ENCODE measurements around the gene PRUNE2.
"Not testable (repeated sequence)": the region's sequence is repeated elsewhere in the genome, so short reads cannot be mapped to it uniquely, and the experiment has no call there.

PRUNE2 gene

GRCh38 chr9:76878933-76879332 lies 27.0 kb downstream of the PRUNE2 start:
- no peak for DNase-seq (ENCODE audit: low spot score in 2 of 2)
- H3K4me1 Mint-ChIP-seq, result no peaks in the 10 kb centered on the region
- H3K4me3 Mint-ChIP-seq, result no peak overlapping the region
- H3K36me3 Mint-ChIP-seq (ENCODE audit: insufficient read depth), result no peaks in the 10 kb centered on the region
- H3K27me3 Mint-ChIP-seq, result peaks cover 14% of the 10 kb centered on the region
- H3K9me3 Mint-ChIP-seq, result no peaks in the 10 kb centered on the region
- no peak for ATAC-seq (replicated peaks; ENCODE audit: extremely low read depth, poor library complexity, severe bottlenecking)
- no peak overlapping the region for H3K27ac Mint-ChIP-seq (ENCODE audit: low read depth)

GRCh38 chr9:76877961-76878360 lies 28.0 kb downstream of the PRUNE2 start:
- no peaks in the 10 kb centered on the region for H3K9me3 Mint-ChIP-seq
- ATAC-seq (replicated peaks; ENCODE audit: extremely low read depth, poor library complexity, severe bottlenecking) (no peak), DNase-seq (ENCODE audit: low spot score in 2 of 2) (no peak)
- peaks cover 21% of the 10 kb centered on the region for H3K27me3 Mint-ChIP-seq
- no peak overlapping the region for H3K27ac Mint-ChIP-seq (ENCODE audit: low read depth)
- no peaks in the 10 kb centered on the region for H3K36me3 Mint-ChIP-seq (ENCODE audit: insufficient read depth)
- H3K4me3 Mint-ChIP-seq, result no peak overlapping the region
- H3K4me1 Mint-ChIP-seq, result no peaks in the 10 kb centered on the region

GRCh38 chr9:76876098-76876497 lies 29.8 kb downstream of the PRUNE2 start:
- H3K27me3 Mint-ChIP-seq, result peaks cover 23% of the 10 kb centered on the region

GRCh38 chr9:76873821-76874220 lies 32.1 kb downstream of the PRUNE2 start:
- DNase-seq (ENCODE audit: low spot score in 2 of 2), result no peak
- Mint-ChIP-seq H3K36me3 (ENCODE audit: insufficient read depth) (no peaks in the 10 kb centered on the region), H3K9me3 (no peaks in the 10 kb centered on the region), H3K4me1 (no peaks in the 10 kb centered on the region), H3K27ac (ENCODE audit: low read depth) (no peak overlapping the region), H3K27me3 (peaks cover 29% of the 10 kb centered on the region), H3K4me3 (no peak overlapping the region)
- no peak for ATAC-seq (replicated peaks; ENCODE audit: extremely low read depth, poor library complexity, severe bottlenecking)

More at GRCh38 chr9:76876098-76876497, 29.8 kb downstream of the PRUNE2 start:
- Mint-ChIP-seq H3K27ac (ENCODE audit: low read depth) (no peak overlapping the region), H3K4me3 (no peak overlapping the region), H3K36me3 (ENCODE audit: insufficient read depth) (no peaks in the 10 kb centered on the region), H3K9me3 (no peaks in the 10 kb centered on the region), H3K4me1 (no peaks in the 10 kb centered on the region)
- DNase-seq (ENCODE audit: low spot score in 2 of 2) (no peak), ATAC-seq (replicated peaks; ENCODE audit: extremely low read depth, poor library complexity, severe bottlenecking) (no peak)

GRCh38 chr9:76873056-76873792 lies 32.7 kb downstream of the PRUNE2 start:
- H3K4me3 Mint-ChIP-seq, result no peak overlapping the region
- H3K4me1 Mint-ChIP-seq, result no peaks in the 10 kb centered on the region
- H3K27me3 Mint-ChIP-seq, result peaks cover 35% of the 10 kb centered on the region
- no peaks in the 10 kb centered on the region for H3K9me3 Mint-ChIP-seq
- H3K36me3 Mint-ChIP-seq (ENCODE audit: insufficient read depth), result no peaks in the 10 kb centered on the region
- no peak for ATAC-seq (replicated peaks; ENCODE audit: extremely low read depth, poor library complexity, severe bottlenecking)
- no peak for DNase-seq (ENCODE audit: low spot score in 2 of 2)
- no peak overlapping the region for H3K27ac Mint-ChIP-seq (ENCODE audit: low read depth)

DNA sequence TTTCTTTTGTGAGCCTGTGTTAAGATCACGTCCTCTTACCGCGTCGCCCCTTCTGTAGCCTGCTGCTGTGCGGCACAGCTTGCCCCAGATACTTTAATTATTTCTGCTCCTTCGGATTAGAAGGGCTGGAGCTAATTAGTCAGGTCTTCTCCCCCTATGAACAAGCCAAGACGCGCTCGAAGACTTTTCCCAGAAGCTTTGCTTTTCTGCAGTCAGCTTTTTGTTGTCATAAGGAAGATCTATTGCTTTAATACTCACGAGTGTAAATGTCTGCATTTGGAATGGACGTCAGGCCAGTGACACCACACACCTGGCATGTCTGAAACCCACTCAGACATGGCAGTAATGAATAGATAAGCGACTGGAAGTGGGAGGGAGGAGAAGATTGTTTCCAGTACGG lies 37.0 kb downstream of the PRUNE2 start:
- ATAC-seq (replicated peaks; ENCODE audit: extremely low read depth, poor library complexity, severe bottlenecking) (no peak), DNase-seq (ENCODE audit: low spot score in 2 of 2) (no peak)
- H3K9me3 Mint-ChIP-seq, result no peaks in the 10 kb centered on the region
- peaks cover 44% of the 10 kb centered on the region for H3K27me3 Mint-ChIP-seq
- no peak overlapping the region for H3K4me3 Mint-ChIP-seq
- H3K27ac Mint-ChIP-seq (ENCODE audit: low read depth), result no peak overlapping the region
- H3K4me1 Mint-ChIP-seq, result no peaks in the 10 kb centered on the region
- no peaks in the 10 kb centered on the region for H3K36me3 Mint-ChIP-seq (ENCODE audit: insufficient read depth)

DNA sequence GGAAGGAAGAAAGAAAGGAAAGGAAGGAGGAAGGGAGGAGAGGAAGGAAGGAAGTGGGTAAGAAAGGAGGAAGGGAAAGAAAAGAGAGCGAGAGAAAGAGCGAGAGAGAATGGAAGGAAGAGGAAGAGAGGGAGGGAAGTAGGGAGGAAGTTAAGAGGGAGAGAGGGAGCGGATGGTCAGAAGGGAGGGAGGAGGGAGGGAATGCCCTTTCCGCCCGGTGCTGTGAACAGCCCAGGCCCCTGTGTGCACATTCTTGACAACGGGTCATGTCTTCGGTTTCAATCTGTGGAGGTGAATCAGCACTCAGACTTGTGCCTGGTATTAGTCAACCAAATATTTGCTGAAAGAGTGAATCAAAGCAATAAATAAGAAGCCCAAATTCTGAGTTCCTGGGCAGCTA lies 39.2 kb downstream of the PRUNE2 start:
- DNase-seq (ENCODE audit: low spot score in 2 of 2), result no peak

DNA sequence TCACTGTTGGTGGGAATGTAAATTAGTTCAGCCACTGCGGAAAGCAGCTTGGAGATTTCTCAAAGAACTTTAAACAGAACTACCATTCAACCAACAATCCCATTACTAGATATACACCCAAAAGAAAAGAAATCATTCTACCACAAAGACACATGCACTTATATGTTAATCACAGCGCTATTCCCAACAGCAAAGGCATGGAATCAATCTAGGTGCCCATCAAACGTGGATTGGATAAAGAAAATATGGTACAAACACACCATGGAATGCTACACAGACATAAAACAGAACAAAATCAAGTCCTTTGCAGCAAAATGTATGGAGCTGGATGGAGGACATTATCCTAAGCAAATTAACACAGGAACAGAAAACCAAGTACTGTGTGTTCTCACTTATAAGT lies 42.1 kb downstream of the PRUNE2 start:
- Mint-ChIP-seq H3K36me3 (ENCODE audit: insufficient read depth) (no peaks in the 10 kb centered on the region), H3K27me3 (peaks cover 29% of the 10 kb centered on the region), H3K27ac (ENCODE audit: low read depth) (no peak overlapping the region), H3K4me1 (no peaks in the 10 kb centered on the region), H3K4me3 (no peak overlapping the region), H3K9me3 (no peaks in the 10 kb centered on the region)
- DNase-seq (ENCODE audit: low spot score in 2 of 2) (no peak), ATAC-seq (replicated peaks; ENCODE audit: extremely low read depth, poor library complexity, severe bottlenecking) (no peak)

More for the DNA sequence above, 39.2 kb downstream of the PRUNE2 start:
- no peak overlapping the region for H3K4me3 Mint-ChIP-seq
- H3K9me3 Mint-ChIP-seq, result no peaks in the 10 kb centered on the region
- no peaks in the 10 kb centered on the region for H3K4me1 Mint-ChIP-seq
- no peaks in the 10 kb centered on the region for H3K36me3 Mint-ChIP-seq (ENCODE audit: insufficient read depth)
- ATAC-seq (replicated peaks; ENCODE audit: extremely low read depth, poor library complexity, severe bottlenecking), result no peak
- H3K27ac Mint-ChIP-seq (ENCODE audit: low read depth), result no peak overlapping the region
- peaks cover 35% of the 10 kb centered on the region for H3K27me3 Mint-ChIP-seq

DNA sequence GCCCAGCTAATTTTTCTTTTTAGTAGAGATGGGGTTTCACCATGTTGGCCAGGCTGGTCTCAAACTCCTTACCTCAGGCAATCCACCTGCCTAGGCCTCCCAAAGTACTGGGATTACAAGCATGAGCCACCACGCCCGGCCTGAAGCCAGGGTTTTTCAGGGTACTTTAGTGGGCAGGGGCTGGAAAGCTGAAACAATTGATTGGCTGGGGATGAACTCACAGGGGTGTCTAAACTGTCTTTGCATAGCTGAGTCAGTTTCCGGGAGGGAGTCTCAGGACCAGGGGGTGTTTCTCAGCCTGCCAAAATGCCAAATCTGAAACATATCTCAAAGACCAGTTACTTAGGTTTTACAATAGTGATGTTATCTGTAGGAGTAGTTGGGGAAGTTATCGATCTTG lies 46.1 kb downstream of the PRUNE2 start:
- H3K36me3 Mint-ChIP-seq (ENCODE audit: insufficient read depth), result no peaks in the 10 kb centered on the region

DNA sequence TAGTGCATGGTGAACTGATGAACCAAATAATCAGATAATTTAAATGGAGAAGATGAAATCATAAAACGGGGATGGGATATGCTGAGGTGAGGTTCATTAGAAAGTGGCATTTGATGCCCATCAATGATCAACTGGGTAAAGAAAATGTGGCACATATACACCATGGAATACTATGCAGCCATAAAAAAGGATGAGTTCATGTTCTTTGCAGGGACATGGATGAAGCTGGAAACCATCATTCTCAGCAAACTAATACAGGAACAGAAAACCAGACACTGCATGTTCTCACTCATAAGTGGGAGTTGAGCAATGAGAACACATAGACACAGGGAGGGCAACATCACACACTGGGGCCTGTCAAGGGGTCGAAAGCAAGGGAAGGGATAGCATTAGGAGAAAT lies 47.7 kb downstream of the PRUNE2 start:
- H3K36me3 Mint-ChIP-seq (ENCODE audit: insufficient read depth); H3K4me1 Mint-ChIP-seq; H3K27ac Mint-ChIP-seq (ENCODE audit: low read depth); H3K9me3 Mint-ChIP-seq; H3K4me3 Mint-ChIP-seq; H3K27me3 Mint-ChIP-seq; DNase-seq (ENCODE audit: low spot score in 2 of 2); ATAC-seq (replicated peaks; ENCODE audit: extremely low read depth, poor library complexity, severe bottlenecking): not testable (repeated sequence)

More for the DNA sequence above, 46.1 kb downstream of the PRUNE2 start:
- Mint-ChIP-seq H3K27ac (ENCODE audit: low read depth) (no peak overlapping the region), H3K4me1 (no peaks in the 10 kb centered on the region), H3K27me3 (no peaks in the 10 kb centered on the region), H3K4me3 (no peak overlapping the region), H3K9me3 (no peaks in the 10 kb centered on the region)
- ATAC-seq (replicated peaks; ENCODE audit: extremely low read depth, poor library complexity, severe bottlenecking) (no peak), DNase-seq (ENCODE audit: low spot score in 2 of 2) (no peak)

GRCh38 chr9:76856016-76856415 lies 49.9 kb downstream of the PRUNE2 start:
- no peaks in the 10 kb centered on the region for H3K36me3 Mint-ChIP-seq (ENCODE audit: insufficient read depth)
- ATAC-seq (replicated peaks; ENCODE audit: extremely low read depth, poor library complexity, severe bottlenecking) (no peak), DNase-seq (ENCODE audit: low spot score in 2 of 2) (no peak)

DNA sequence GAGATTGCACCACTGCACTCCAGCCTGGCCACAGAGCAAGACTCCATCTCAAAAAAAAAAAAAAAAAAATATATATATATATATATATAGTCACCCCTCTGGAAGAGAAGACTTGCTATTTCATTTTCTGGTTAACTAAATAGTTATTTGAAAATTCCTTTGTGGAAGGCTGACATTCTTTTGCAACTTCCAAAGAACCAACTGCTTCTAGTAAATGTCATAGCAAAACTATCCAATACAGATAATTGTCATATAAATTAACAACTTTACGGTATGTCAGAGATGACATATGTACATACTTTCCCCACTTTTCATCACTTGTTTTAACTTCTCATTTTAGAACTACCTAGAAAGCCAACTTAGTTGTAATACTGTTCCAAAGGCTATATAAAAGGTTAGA lies 50.9 kb downstream of the PRUNE2 start:
- ATAC-seq (replicated peaks; ENCODE audit: extremely low read depth, poor library complexity, severe bottlenecking) (no peak), DNase-seq (ENCODE audit: low spot score in 2 of 2) (no peak)
- no peaks in the 10 kb centered on the region for H3K36me3 Mint-ChIP-seq (ENCODE audit: insufficient read depth)
- H3K4me3 Mint-ChIP-seq, result no peak overlapping the region
- no peaks in the 10 kb centered on the region for H3K4me1 Mint-ChIP-seq
- H3K27ac Mint-ChIP-seq (ENCODE audit: low read depth), result no peak overlapping the region
- no peaks in the 10 kb centered on the region for H3K9me3 Mint-ChIP-seq
- H3K27me3 Mint-ChIP-seq, result no peaks in the 10 kb centered on the region

More at GRCh38 chr9:76856016-76856415, 49.9 kb downstream of the PRUNE2 start:
- Mint-ChIP-seq H3K4me1 (no peaks in the 10 kb centered on the region), H3K9me3 (no peaks in the 10 kb centered on the region), H3K27ac (ENCODE audit: low read depth) (no peak overlapping the region), H3K27me3 (no peaks in the 10 kb centered on the region), H3K4me3 (no peak overlapping the region)

- H3K27ac Mint-ChIP-seq (ENCODE audit: low read depth), result no peak overlapping the region
- H3K27me3 Mint-ChIP-seq, result no peaks in the 10 kb centered on the region
- no peaks in the 10 kb centered on the region for H3K4me1 Mint-ChIP-seq
- no peaks in the 10 kb centered on the region for H3K9me3 Mint-ChIP-seq
- no peak for ATAC-seq (replicated peaks; ENCODE audit: extremely low read depth, poor library complexity, severe bottlenecking)
- H3K4me3 Mint-ChIP-seq, result no peak overlapping the region
- no peaks in the 10 kb centered on the region for H3K36me3 Mint-ChIP-seq (ENCODE audit: insufficient read depth)
- no peak for DNase-seq (ENCODE audit: low spot score in 2 of 2)
These were observed 53.9 kb downstream of the PRUNE2 start for GRCh38 chr9:76852026-76852425.

Data from central memory CD8-positive, alpha-beta T cell (primary cell).